Neural progenitor cell (in vitro differentiated cells): ENCODE results near the gene TAF11L11. TPM values are rescaled to one million over a fixed set of nuclear protein-coding genes. Genes with fewer than 3 reads are reported as not detected.
"Not testable (repeated sequence)": the region's sequence is repeated elsewhere in the genome, so short reads cannot be mapped to it uniquely, and the experiment has no call there.

Experiments
- DNase-seq: peaks from one replicate; pipeline ENCODE4 v3.0.0-alpha.2; 2016; ENCODE audit warnings: low spot score
- H2AFZ ChIP-seq: fragments of 200-600 bp; sonication (generic); replicated peaks from 2 replicates; pipeline ENCODE4 v1.6.1; 2016; ENCODE audit warnings: antibody characterized with exemption
- H3F3A ChIP-seq: fragments of 200-600 bp; sonication (generic); 2 replicates; pipeline ENCODE4 v1.6.1; 2016; ENCODE audit warnings: antibody characterized with exemption, low read depth
- H3K27ac ChIP-seq: fragments of 200-600 bp; sonication (generic); 2 replicates; pipeline ENCODE4 v1.5.1; 2016; ENCODE audit warnings: mild to moderate bottlenecking
- H3K27me3 ChIP-seq: fragments of 200-600 bp; sonication (generic); 2 replicates; pipeline ENCODE4 v1.6.1; 2016; ENCODE audit warnings: mild to moderate bottlenecking, moderate library complexity
- H3K36me3 ChIP-seq: fragments of 200-600 bp; sonication (generic); 2 replicates; pipeline ENCODE4 v1.5.1; 2016
- H3K4me1 ChIP-seq: fragments of 200-600 bp; sonication (generic); 2 replicates; pipeline ENCODE4 v1.6.1; 2016; ENCODE audit warnings: mixed run types
- H3K4me2 ChIP-seq: fragments of 200-600 bp; sonication (generic); 2 replicates; pipeline ENCODE4 v1.6.1; 2016
- H3K4me3 ChIP-seq: fragments of 200-600 bp; sonication (generic); 2 replicates; pipeline ENCODE4 v1.5.1; 2016
- H3K79me2 ChIP-seq: fragments of 200-600 bp; sonication (generic); 2 replicates; pipeline ENCODE4 v1.6.1; 2016; ENCODE audit warnings: low read depth
- H3K9ac ChIP-seq: fragments of 200-600 bp; sonication (generic); 2 replicates; pipeline ENCODE4 v1.6.1; 2016
- H3K9me3 ChIP-seq: fragments of 200-600 bp; sonication (generic); 2 replicates; pipeline ENCODE4 v1.5.1; 2016; ENCODE audit warnings: low read depth
- H4K20me1 ChIP-seq: fragments of 200-600 bp; sonication (generic); 2 replicates; pipeline ENCODE4 v1.6.1; 2016; ENCODE audit warnings: low read depth
- H3K27ac Mint-ChIP-seq: 3 replicates; pipeline ENCODE4 v1.8.0; 2021; ENCODE audit warnings: mixed read lengths
- H3K27me3 Mint-ChIP-seq: 2 replicates; pipeline ENCODE4 v1.8.0; 2022; ENCODE audit warnings: low read depth, mild to moderate bottlenecking, inconsistent platforms, moderate library complexity, mixed read lengths; ENCODE audit not compliant: insufficient read depth
- H3K36me3 Mint-ChIP-seq: 3 replicates; pipeline ENCODE4 v1.8.0; 2021; ENCODE audit warnings: mixed read lengths
- H3K4me1 Mint-ChIP-seq: 3 replicates; pipeline ENCODE4 v1.8.0; 2021; ENCODE audit warnings: mixed read lengths
- H3K4me3 Mint-ChIP-seq: 3 replicates; pipeline ENCODE4 v1.8.0; 2021; ENCODE audit warnings: mild to moderate bottlenecking, moderate library complexity, mixed read lengths
- H3K9me3 Mint-ChIP-seq: 3 replicates; pipeline ENCODE4 v1.8.0; 2020; ENCODE audit warnings: mixed read lengths
- EZH2phosphoT487 ChIP-seq: fragments of 200-600 bp; sonication (generic); IDR thresholded peaks from 2 replicates; pipeline ENCODE4 v1.6.1; 2017; ENCODE audit warnings: antibody characterized with exemption
- total RNA-seq: library from RNA; depleted of rRNA; stranded (reverse); fragments of >200 nt; gene quantifications from 2 replicates; pipeline ENCODE4 v1.2.3, GENCODE V29; 2015; ENCODE audit warnings: low replicate concordance

TAF11L11 gene
- not detected in 2 replicates for total RNA-seq

DNA sequence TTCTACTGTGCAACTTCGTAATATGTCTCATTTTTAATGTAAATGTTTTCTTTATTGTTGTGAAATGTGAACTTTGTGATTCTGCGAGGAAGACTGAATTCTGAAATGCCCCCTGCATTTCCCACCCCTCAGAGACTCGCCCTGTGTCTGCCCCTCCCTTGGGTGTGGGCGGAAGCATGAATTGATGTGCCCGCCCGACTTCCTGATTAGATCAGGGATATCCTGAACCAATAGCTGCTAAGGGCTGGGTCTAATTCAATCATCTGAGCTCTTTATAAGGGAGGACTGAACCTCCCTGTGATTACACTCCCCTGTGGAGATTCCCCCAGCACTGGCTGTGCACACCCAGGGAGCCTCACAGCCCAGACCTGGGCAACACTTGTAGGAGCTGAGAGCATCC lies at the start of gene TAF11L11:
TAF11L11 (plus strand) TSS at position 304 of the 400 bp plus-strand sequence.
- not testable (repeated sequence) for H3K9ac ChIP-seq, H3K9me3 Mint-ChIP-seq, H3K4me1 ChIP-seq, DNase-seq, H3K27me3 ChIP-seq, H3K27ac ChIP-seq, H3K9me3 ChIP-seq, H3K27me3 Mint-ChIP-seq, H3K4me2 ChIP-seq, H3K27ac Mint-ChIP-seq, H3K36me3 Mint-ChIP-seq, H3K79me2 ChIP-seq, H4K20me1 ChIP-seq, H3K36me3 ChIP-seq, H3F3A ChIP-seq, H3K4me3 ChIP-seq, H3K4me3 Mint-ChIP-seq, H2AFZ ChIP-seq, H3K4me1 Mint-ChIP-seq

DNA sequence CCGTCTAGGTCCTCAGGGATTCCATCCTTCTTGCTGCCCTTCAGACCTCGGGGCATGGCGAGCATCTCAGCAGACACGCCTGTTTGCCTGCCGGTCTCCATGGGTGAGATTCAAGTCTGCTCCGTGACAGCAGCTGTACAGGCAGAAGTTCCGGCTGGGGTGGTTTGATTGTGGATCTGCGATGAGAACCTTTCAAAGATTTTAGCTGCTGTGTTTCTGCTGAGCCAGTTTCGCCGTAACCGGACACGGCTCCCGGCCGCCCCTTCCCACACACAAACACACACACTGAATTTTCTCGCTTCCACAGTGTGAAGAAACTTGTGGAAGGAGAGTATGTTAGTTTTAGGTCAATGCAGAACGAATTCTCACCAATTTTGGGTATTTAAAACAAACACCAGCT lies 18.3 kb upstream of the TAF11L11 start, which contains the start of gene TAF11L7:
TAF11L7 (minus strand) TSS at position 101 of the 400 bp plus-strand sequence.
- DNase-seq, H3K4me1 Mint-ChIP-seq, H3K36me3 ChIP-seq, H3K36me3 Mint-ChIP-seq, H3K79me2 ChIP-seq, H3K27me3 ChIP-seq, H3K9me3 ChIP-seq, H3K27me3 Mint-ChIP-seq, H3K9ac ChIP-seq, H3K27ac Mint-ChIP-seq, H2AFZ ChIP-seq, H4K20me1 ChIP-seq, H3F3A ChIP-seq, H3K4me3 Mint-ChIP-seq, H3K9me3 Mint-ChIP-seq, H3K27ac ChIP-seq, H3K4me2 ChIP-seq, H3K4me1 ChIP-seq, H3K4me3 ChIP-seq: not testable (repeated sequence)

- not testable (repeated sequence) for H3K27me3 ChIP-seq, H4K20me1 ChIP-seq, H3K4me2 ChIP-seq, H3K4me1 Mint-ChIP-seq, H3K9me3 Mint-ChIP-seq, H2AFZ ChIP-seq, H3F3A ChIP-seq, H3K27ac Mint-ChIP-seq, H3K36me3 Mint-ChIP-seq, H3K27me3 Mint-ChIP-seq, H3K36me3 ChIP-seq, H3K27ac ChIP-seq, H3K4me3 Mint-ChIP-seq, H3K79me2 ChIP-seq, H3K9me3 ChIP-seq, DNase-seq, H3K4me1 ChIP-seq, H3K9ac ChIP-seq, H3K4me3 ChIP-seq
These were observed 13.1 kb upstream of the TAF11L11 start, which contains the start of gene TAF11L8 for GRCh38 chr5:17590860-17591259. TAF11L8 (minus strand) TSS chr5:17590960.

- not testable (repeated sequence) for H3K9ac ChIP-seq, H3K4me1 Mint-ChIP-seq, H3K27me3 ChIP-seq, H3K9me3 ChIP-seq, H3K4me2 ChIP-seq, H3K27ac Mint-ChIP-seq, DNase-seq, H2AFZ ChIP-seq, H4K20me1 ChIP-seq, H3K27me3 Mint-ChIP-seq, H3F3A ChIP-seq, H3K27ac ChIP-seq, H3K9me3 Mint-ChIP-seq, H3K79me2 ChIP-seq, H3K36me3 ChIP-seq, H3K4me3 Mint-ChIP-seq, H3K4me3 ChIP-seq, H3K36me3 Mint-ChIP-seq, H3K4me1 ChIP-seq
These were observed 9.7 kb upstream of the TAF11L11 start, which contains the start of gene TAF11L9 for GRCh38 chr5:17594255-17594654. TAF11L9 (minus strand) TSS chr5:17594394.

DNA sequence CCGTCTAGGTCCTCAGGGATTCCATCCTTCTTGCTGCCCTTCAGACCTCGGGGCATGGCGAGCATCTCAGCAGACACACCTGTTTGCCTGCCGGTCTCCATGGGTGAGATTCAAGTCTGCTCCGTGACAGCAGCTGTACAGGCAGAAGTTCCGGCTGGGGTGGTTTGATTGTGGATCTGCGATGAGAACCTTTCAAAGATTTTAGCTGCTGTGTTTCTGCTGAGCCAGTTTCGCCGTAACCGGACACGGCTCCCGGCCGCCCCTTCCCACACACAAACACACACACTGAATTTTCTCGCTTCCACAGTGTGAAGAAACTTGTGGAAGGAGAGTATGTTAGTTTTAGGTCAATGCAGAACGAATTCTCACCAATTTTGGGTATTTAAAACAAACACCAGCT lies 6.3 kb upstream of the TAF11L11 start, which contains the start of gene TAF11L10:
TAF11L10 (minus strand) TSS at position 101 of the 400 bp plus-strand sequence.
- H4K20me1 ChIP-seq, H3K79me2 ChIP-seq, H3K4me1 ChIP-seq, H3K27me3 Mint-ChIP-seq, H3K36me3 Mint-ChIP-seq, H3K9me3 ChIP-seq, H3K4me1 Mint-ChIP-seq, H3K9ac ChIP-seq, H3K4me2 ChIP-seq, DNase-seq, H3K27ac Mint-ChIP-seq, H3K4me3 ChIP-seq, H3K27me3 ChIP-seq, H3K27ac ChIP-seq, H3K9me3 Mint-ChIP-seq, H3K4me3 Mint-ChIP-seq, H2AFZ ChIP-seq, H3F3A ChIP-seq, H3K36me3 ChIP-seq: not testable (repeated sequence)

DNA sequence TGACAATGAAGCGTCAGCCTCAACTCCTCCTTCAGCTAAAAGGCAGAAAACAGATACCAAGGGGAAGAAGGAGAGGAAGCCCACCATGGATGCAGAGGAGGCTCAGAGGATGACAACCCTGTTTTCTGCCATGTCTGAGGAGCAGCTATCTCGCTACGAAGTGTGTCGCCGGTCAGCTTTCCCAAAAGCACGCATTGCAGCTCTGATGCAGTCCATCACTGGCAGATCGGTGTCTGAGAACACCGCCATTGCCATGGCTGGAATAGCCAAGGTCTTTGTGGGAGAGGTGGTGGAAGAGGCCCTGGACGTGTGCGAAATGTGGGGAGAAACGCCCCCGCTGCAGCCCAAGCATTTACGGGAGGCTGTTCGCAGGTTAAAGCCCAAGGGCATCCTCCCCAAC lies 968 bp downstream of the TAF11L11 start:
- Mint-ChIP-seq H3K27ac (no peak overlapping the region), H3K27me3 (no peaks in the 10 kb centered on the region), H3K4me1 (no peaks in the 10 kb centered on the region), H3K4me3 (no peak overlapping the region), H3K36me3 (no peaks in the 10 kb centered on the region), H3K9me3 (no peaks in the 10 kb centered on the region)
- Histone ChIP-seq H3K27ac (no peak overlapping the region), H3K27me3 (no peaks in the 10 kb centered on the region), H3K79me2 (no peaks in the 10 kb centered on the region), H2AFZ (no peak overlapping the region), H3K4me1 (no peaks in the 10 kb centered on the region), H3K4me3 (no peak overlapping the region), H3F3A (no peaks in the 10 kb centered on the region), H3K4me2 (no peak overlapping the region), H4K20me1 (no peaks in the 10 kb centered on the region), H3K9me3 (no peaks in the 10 kb centered on the region), H3K9ac (no peak overlapping the region), H3K36me3 (no peaks in the 10 kb centered on the region)
- DNase-seq = no peak
- TF ChIP-seq EZH2phosphoT487 = no peak

- H3K27ac Mint-ChIP-seq, H3K27me3 ChIP-seq, H3K36me3 Mint-ChIP-seq, H3K4me2 ChIP-seq, H3K4me1 Mint-ChIP-seq, H3K4me3 Mint-ChIP-seq, H4K20me1 ChIP-seq, H3K9me3 Mint-ChIP-seq, DNase-seq, H3K9ac ChIP-seq, H3K4me1 ChIP-seq, H2AFZ ChIP-seq, H3K4me3 ChIP-seq, H3K27ac ChIP-seq, H3K27me3 Mint-ChIP-seq, H3K36me3 ChIP-seq, H3F3A ChIP-seq, H3K79me2 ChIP-seq, H3K9me3 ChIP-seq: not testable (repeated sequence)
These were observed 3.5 kb downstream of the TAF11L11 start for GRCh38 chr5:17607461-17607860.

DNA sequence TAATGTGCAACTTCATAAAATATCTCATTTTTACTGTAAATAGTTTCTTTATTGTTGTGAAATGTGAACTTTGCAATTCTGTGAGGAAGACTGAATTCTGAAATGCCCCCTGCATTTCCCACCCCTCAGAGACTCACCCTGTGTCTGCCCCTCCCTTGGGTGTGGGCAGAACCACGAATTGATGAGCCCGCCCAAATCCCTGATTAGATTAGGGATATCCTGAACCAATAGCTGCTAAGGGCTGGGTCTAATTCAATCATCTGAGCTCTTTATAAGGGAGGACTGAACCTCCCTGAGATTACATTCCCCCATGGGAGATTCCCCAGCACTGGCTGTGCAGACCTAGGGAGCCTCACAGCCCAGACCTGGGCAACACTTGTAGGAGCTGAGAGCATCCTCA lies 6.1 kb downstream of the TAF11L11 start, which contains the start of gene TAF11L12:
TAF11L12 (plus strand) TSS at position 301 of the 400 bp plus-strand sequence.
- not testable (repeated sequence) for H3K9ac ChIP-seq, H3K27ac ChIP-seq, H3K27me3 Mint-ChIP-seq, H3K4me1 ChIP-seq, H3K4me1 Mint-ChIP-seq, H2AFZ ChIP-seq, H3K4me3 Mint-ChIP-seq, H3K27me3 ChIP-seq, H3K9me3 Mint-ChIP-seq, H3K79me2 ChIP-seq, H3K36me3 ChIP-seq, H4K20me1 ChIP-seq, H3K36me3 Mint-ChIP-seq, DNase-seq, H3K9me3 ChIP-seq, H3K4me3 ChIP-seq, H3F3A ChIP-seq, H3K4me2 ChIP-seq
- H3K27ac Mint-ChIP-seq = peak within 1 kb of the TSS; percentile 42
